Neural cell (in vitro differentiated cells): Measurements from ENCODE around the gene CAV2.

Experiments
- EP300 ChIP-seq: fragments of 450-650 bp; conservative IDR thresholded peaks from 2 replicates; pipeline ENCODE4 v1.6.1; 2014; ENCODE audit warnings: antibody characterized with exemption, mild to moderate bottlenecking, moderate library complexity; ENCODE audit not compliant: poor library complexity, severe bottlenecking
- EZH2 ChIP-seq: fragments of 200-600, 300-800 bp; shearing (Covaris generic), sonication (generic); IDR thresholded peaks from 2 replicates; pipeline ENCODE4 v1.6.1; 2014; ENCODE audit warnings: antibody characterized with exemption, low read length, borderline replicate concordance, mild to moderate bottlenecking; ENCODE audit not compliant: insufficient read depth, poor library complexity, severe bottlenecking
- MXI1 ChIP-seq: fragments of 450-650 bp; conservative IDR thresholded peaks from 2 replicates; pipeline ENCODE4 v1.6.1; 2014; ENCODE audit warnings: antibody characterized with exemption, mild to moderate bottlenecking; ENCODE audit not compliant: poor library complexity, severe bottlenecking
- POLR2AphosphoS5 ChIP-seq: IDR thresholded peaks from 2 replicates; pipeline ENCODE4 v1.6.1; 2012
- RAD21 ChIP-seq: fragments of 450-650 bp; conservative IDR thresholded peaks from 2 replicates; pipeline ENCODE4 v1.6.1; 2014; ENCODE audit warnings: antibody characterized with exemption, mild to moderate bottlenecking, moderate library complexity
- SMC3 ChIP-seq: fragments of 450-650 bp; conservative IDR thresholded peaks from 2 replicates; pipeline ENCODE4 v1.6.1; 2014; ENCODE audit warnings: antibody characterized with exemption, mild to moderate bottlenecking, moderate library complexity; ENCODE audit not compliant: poor library complexity
- TAF1 ChIP-seq: IDR thresholded peaks from 2 replicates; pipeline ENCODE4 v1.6.1; 2012; ENCODE audit warnings: low read depth
- TF ChIP-seq, protein P1 (sequence below): fragments of 450-650 bp; IDR thresholded peaks from 2 replicates; pipeline ENCODE4 v1.5.1; 2014; ENCODE audit warnings: antibody characterized with exemption, mild to moderate bottlenecking, moderate library complexity; ENCODE audit not compliant: poor library complexity, severe bottlenecking
- TF ChIP-seq, protein P2 (sequence below): IDR thresholded peaks from 2 replicates; pipeline ENCODE4 v1.6.1; 2012; ENCODE audit warnings: borderline replicate concordance

DNA sequence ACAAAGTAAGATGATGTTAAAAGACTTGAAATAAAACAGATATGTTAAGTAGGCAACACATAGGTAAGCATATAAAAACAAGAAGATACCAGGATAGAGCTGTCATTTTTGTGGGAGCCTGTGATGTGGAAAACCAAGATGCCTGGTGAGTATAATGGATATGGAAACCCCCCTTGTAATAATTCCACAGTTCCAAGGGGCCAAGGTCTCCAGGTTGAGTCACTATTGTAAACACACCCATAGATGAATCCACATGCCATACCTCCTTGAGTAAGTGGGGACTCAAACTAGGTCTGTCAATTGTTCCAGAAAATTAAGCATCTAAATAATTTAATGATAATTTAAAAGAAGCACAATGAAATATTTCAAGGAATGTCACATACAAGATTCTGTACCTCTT is 41.2 kb downstream of the CAV2 start:
- no peak for TF ChIP-seq POLR2AphosphoS5
- TF ChIP-seq, protein P1, sequence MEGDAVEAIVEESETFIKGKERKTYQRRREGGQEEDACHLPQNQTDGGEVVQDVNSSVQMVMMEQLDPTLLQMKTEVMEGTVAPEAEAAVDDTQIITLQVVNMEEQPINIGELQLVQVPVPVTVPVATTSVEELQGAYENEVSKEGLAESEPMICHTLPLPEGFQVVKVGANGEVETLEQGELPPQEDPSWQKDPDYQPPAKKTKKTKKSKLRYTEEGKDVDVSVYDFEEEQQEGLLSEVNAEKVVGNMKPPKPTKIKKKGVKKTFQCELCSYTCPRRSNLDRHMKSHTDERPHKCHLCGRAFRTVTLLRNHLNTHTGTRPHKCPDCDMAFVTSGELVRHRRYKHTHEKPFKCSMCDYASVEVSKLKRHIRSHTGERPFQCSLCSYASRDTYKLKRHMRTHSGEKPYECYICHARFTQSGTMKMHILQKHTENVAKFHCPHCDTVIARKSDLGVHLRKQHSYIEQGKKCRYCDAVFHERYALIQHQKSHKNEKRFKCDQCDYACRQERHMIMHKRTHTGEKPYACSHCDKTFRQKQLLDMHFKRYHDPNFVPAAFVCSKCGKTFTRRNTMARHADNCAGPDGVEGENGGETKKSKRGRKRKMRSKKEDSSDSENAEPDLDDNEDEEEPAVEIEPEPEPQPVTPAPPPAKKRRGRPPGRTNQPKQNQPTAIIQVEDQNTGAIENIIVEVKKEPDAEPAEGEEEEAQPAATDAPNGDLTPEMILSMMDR: no peak
- TF ChIP-seq, protein P2, sequence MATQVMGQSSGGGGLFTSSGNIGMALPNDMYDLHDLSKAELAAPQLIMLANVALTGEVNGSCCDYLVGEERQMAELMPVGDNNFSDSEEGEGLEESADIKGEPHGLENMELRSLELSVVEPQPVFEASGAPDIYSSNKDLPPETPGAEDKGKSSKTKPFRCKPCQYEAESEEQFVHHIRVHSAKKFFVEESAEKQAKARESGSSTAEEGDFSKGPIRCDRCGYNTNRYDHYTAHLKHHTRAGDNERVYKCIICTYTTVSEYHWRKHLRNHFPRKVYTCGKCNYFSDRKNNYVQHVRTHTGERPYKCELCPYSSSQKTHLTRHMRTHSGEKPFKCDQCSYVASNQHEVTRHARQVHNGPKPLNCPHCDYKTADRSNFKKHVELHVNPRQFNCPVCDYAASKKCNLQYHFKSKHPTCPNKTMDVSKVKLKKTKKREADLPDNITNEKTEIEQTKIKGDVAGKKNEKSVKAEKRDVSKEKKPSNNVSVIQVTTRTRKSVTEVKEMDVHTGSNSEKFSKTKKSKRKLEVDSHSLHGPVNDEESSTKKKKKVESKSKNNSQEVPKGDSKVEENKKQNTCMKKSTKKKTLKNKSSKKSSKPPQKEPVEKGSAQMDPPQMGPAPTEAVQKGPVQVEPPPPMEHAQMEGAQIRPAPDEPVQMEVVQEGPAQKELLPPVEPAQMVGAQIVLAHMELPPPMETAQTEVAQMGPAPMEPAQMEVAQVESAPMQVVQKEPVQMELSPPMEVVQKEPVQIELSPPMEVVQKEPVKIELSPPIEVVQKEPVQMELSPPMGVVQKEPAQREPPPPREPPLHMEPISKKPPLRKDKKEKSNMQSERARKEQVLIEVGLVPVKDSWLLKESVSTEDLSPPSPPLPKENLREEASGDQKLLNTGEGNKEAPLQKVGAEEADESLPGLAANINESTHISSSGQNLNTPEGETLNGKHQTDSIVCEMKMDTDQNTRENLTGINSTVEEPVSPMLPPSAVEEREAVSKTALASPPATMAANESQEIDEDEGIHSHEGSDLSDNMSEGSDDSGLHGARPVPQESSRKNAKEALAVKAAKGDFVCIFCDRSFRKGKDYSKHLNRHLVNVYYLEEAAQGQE: no peak
- no peak for TF ChIP-seq EZH2
- TF ChIP-seq TAF1: no peak
- TF ChIP-seq RAD21: no peak
- no peak for TF ChIP-seq MXI1
- TF ChIP-seq EP300: no peak
- TF ChIP-seq SMC3: no peak
